HG03460 (cell line): ENCODE results near the gene FAF2.

Experiments used
- ATAC-seq: cut with Tn5 transposase; IDR thresholded peaks from one replicate; pipeline ENCODE4 v1.9.1; 2021; ENCODE audit not compliant: unreplicated experiment

The FAF2 gene

DNA sequence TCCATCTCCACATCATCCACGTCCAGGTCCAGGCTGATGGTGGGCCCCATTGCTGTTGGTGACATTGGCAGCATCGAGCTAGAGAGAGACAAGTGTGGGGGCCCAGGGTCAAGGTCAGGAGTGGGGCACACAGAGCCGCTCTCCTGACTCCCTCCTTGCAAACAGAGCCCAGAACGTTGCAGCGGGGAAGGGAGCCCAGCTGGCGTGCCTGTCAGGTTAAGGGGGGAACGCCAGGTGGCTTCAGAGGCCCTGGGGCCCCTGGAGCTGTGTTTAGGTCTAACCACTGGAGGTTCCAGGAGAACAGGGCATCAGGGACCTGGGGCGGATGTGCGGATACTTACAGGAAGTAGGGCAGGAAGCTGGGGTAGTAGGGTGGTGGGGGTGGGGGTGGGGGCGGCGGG, 81.6 kb downstream of the FAF2 start:
- ATAC-seq, result no peak

DNA sequence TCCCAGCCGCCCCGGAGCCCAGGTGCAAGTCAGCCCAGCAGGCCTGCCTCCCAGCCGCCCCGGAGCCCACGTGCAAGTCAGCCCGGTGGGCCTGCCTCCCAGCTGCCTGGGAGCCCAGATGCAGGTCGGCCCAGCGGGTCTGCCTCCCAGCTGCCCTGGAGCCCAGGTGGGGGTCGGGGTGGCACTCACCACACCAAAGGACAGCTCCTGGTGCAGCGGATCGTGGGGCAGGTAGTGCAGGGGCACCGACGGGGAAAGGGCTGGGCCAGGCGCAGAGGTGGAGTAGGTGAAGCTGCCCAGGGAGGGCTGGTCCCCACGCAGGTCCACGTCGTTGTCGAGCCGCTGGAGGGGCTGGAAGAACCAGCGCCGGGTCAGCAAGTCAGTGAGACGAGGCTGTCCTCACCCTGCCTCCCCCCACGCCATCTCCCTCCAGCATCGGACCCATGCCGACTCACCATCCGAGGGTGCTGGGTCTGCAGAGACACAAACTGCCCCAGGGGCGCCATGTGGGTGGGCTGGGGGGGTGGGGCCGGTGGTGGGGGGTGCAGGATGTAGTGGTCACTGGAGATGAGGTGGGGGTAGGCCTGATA, 82.3 kb downstream of the FAF2 start:
- ATAC-seq, result no peak

DNA sequence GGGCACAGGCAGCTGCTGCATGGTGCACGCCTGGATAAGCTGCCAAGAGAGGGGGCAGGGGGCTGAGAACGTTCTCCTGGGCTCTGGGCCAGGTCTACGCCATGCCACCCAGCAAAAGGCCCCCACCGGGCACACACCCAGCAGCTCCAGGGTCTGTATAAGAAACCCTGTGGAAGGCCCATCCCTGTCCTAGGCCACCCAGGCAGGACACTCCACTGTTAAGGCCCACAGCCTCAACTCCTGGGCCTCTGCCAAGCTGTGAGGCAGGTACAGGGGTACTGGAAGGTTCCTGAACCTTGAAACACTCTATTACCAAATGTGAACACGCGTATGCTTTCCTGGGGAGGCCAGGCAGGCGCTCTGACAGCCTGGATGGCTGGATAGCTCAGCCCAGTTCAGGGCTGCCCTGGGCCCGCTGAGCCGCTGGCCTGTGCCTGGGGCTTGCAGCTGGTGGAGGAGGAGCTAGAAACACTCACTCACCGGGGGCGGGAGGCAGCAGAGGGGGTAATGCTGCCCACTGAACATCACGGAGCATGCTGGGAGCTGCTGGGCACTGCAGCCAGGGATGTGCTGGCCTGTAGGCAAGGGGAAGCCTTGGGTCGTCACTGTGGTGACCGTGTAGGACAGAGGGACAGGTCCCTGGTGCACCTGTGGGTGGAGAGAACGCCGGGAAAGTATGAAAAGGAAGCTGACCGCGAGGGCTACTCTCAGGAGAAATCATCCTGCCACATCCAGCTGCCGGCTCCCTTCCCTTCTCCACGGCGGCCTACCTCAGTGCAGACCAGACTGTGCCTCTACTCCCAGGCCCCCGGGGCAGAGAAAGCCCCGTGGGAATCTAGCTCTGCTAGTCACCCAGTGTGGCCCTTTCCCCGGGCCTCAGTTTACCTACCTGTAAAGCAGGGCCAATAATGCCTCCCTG, 83.1 kb downstream of the FAF2 start:
- ATAC-seq, result no peak

DNA sequence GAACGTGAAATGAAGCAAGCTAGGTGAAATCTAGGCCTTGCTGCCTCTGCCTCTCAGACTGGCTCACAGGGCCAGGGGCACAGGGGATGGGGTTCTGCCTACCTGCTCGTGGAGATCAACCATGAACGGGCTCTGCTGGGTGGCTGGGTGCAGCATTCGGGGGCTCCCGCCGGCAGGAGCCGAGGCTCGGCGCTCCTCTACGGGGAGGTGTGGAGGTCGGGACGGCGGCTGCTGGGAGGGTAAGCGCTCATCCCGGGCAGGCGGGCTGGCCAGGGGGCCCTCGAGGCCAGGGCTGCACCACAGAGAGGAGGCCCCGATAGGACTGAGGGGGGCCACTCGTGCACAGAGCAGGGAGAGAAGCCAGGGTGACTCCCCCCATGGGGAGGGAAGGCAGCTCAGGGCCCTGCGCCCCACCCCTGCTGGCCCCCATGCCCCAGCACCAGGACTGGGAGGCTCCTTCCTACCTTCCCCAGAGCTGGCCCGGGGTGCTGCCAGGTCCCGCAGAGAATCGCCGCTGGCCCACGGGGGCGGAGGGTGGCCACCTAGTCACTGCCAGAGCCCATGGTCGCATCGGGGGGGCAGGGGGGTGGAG, 83.8 kb downstream of the FAF2 start:
- ATAC-seq, result no peak

DNA sequence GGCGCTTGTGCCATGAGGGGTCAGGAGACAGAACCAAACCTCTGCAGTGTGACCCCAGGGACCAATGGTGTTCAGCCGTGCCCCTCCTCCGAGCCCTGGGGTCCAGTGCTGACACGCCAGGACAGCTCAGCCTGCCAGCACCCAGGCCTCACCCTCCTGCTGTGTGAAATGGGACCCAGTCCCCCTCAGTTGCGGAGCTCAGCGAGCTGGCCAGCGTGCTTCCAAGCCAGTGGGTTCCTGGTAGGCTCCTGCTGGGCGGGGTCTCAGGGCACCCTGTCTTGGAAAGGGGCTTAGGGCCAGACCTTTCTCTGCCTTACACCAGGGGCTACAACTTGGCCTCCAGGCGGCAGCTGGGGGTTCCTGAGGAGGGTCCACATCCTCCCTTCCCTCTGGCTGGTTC, 84.6 kb downstream of the FAF2 start:
- no peak for ATAC-seq

DNA sequence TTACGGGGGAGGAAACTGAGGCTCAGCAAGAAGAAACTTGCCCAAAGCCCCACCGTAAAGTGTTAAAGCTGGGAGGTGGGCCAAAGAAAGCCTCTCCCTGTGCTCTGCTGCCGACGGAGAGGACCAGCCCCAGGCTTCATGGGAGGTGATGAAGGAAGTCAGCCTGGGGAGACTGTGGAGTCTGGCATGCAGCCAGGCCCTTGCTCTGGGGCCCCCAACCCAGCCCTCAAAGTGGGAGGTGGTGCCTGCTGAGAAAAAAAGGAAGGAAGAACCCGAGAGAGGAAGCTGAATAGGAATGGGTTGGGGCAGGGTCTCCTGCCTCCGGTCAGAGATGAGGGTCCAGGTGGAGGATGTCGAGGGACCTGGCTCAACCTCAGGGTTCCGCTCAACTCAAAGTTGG, 85.2 kb downstream of the FAF2 start:
- no peak for ATAC-seq

DNA sequence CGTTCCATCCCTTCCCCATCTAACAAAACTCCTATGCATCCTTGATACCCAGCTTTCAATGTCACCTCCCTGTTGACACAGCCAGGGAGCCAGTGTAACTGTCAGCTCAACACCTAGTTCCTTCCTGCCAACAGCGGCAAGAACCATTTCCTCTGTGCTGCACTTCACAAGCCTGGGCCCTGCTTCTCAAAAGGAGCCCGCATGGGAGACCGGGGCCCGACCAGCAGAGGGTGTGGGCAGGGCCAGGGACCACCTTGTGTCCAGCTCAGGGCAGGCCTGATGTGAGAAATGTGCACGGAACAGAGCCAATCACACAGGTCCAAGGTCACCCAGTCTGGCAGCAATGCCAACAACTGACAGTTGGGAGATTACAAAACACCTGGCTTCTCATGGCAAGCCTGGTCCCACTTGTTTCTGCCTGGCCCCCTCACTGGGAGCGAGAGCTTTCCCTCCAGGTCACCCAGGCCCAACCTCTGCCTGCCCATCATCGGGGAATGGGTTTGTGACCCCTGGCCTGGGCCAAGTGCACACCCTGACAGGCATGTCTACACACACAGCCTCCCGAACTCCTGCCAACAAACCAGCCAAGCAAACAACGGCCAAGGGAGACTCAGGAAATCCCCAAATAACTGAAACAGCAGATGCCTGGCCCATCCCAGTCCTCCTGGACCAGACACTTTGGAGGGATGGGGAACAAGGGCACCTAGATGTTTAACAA, 85.9 kb downstream of the FAF2 start:
- no peak for ATAC-seq

DNA sequence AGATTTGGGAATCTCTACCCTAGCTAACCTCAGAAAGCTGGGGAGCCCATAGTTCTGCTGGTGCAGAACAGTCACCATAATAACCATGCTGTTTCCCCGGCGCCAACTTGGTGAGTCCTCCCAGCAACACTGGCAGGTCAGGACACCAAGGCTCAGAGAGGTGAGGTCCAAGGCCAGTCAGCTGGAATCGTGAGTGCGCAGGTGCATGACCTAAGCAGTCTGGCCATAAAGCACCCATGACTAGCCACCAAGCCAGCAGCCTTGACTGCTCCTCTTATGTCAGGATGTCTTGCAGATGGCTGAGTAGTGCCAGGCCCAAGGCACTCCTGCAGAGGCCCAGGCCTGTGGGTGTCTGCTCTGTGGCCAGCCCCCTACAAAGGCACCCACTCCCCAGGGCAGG, 86.5 kb downstream of the FAF2 start:
- ATAC-seq, result no peak

DNA sequence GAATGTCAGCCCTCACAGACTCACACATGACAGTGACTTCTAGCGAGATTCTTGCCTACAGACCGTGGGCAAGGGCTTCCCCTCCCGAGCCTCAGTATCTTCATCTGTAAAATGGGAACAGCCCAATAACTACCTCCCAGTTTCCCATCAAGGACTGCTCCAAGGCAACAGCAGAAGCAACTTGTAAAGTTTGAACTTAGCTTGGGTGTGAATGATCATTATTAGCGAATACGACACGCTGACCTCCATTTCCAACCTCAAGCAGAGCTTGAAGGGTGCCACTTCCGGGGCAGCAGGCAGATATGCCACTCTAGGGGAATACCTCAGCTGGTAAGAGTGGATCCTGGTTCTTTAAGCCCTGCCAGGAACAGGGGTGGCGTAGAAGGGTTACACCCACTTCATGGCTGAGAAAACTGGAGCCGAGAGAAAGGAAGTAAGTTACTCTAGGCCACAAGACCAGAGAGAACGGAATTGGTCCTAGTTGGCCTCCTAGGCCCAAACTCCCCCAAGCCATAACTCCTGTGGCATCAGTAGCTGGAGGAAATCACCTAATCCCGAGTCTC, 87.0 kb downstream of the FAF2 start:
- ATAC-seq, result no peak

DNA sequence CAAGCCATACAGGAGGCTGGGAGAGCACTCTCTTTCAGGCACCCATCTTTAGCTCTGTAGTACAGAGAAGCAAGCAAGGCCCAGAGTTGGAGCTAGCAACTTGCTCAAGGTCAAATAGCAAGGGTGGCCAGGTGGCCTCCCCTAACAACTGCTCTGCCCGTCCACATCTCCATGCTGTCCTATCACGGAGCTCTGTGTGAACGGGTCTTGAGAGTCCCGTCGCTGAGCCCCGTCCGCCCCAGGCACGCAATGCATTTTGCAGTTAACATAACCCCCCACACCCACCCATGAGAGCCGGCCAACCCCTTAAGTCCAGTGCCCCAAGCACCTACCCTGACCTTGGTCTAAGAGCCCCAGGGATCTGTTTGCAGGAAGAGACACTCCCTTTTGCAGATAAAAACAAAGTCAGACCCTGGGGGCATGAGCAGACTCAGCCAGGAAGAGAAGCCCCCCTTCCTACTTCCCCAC, 87.5 kb downstream of the FAF2 start:
- no peak for ATAC-seq

DNA sequence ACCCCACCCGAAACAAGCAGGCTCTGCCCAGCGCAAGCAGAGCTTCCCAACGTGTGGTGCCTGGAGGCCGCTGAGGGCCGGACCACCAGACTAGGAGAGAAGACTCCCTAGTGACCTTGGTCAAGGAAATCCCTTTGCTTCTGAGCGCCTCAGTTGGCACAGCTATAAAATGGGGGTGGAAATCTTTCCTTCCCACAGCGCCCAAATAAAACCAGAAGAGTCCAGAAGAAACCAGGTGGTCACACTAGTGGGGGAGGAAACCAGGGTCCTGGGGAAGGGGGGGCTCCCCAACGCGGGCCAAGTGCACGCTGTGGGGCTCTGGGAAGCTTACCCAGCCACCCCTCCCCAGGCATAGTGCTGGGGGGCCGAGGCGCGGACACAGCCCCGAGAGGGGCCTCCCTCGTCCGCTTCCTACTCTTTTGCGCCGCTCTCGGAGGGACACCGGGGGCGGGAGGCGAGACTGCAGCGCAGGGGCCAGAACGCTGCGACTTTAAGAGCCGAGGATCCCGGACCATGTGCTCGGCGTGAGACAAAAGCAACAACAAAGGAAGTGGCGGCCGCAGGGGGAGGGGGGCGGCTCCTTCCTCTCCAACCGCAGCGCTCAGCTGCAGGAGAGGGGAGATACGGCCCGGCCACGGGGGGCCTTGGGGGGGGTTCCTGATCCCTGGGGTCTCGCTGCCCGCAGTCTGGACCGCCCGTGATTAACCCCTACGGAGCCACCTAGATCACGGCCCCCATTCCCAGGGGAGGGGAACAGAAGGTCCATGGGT, 88.1 kb downstream of the FAF2 start:
- ATAC-seq, result no peak

DNA sequence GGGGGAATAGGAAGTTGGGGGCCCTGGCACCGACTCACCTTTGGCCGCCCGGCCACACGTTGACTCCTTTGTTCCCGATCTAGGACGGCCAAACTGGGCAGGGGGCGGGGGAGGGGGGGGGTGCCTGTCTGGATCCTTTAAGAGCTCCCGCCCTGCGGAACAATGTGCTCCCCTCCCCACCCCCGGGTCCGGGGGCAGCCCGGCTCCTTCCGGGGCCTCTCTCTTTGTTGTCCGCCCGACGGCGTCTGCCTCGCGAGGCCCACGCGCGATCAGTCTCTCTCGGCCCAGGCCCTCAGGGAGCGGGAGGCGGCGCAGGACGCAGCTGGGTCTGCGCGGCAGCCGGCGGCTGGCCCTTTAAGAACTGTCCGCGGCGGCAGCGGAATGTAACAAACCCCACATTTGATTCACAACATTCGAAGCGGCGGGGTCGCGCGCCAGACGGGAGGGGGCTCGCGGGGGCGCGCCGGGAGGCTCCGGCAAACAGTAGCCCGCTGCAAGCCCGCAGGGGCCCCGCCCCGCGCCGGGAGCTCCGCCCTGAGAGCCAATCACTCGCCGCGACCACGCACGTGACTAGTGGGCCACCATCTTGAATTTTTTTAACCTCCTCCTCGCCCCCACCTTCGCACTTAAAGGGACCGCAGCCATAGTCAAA, 88.8 kb downstream of the FAF2 start, which contains the start of gene RNF44:
Gene RNF44 (minus strand): TSS at position 501 of the 652 bp plus-strand sequence. CDS start 4,930 bp downstream, outside the sequence.
- ATAC-seq, result peak; percentile 48

DNA sequence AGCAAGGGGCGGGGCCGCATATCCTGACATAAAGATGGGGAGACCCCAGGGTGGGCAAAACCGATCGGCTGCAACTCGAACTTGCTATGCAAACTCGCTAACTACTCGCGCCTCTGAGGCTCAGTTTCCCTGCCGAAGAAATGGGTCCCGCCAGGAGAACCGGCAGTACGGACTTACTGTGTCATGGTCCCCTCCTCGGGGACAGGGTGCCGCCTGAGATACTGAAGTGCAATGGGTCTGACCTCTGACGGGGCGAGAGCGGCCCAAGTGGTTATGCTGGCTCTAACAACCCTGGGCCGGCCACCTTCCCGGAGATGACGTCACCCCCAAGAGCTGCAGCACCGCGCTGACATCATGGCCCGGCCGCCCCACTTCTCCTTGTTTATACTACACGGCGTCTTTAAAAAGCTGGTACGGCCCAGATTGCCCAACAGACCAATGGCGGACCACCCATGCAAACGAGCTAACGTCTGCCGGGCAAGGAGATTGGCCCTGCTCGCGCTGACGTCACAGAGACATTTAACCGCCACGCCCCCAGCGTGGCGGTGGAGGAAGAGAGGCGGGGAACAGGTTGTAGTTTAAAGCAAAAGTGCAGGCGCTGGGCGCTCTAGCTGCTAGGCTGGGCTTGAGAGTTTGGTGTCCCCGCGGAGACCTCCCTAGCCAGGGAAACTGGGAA, 89.5 kb downstream of the FAF2 start:
- peak; percentile 62 for ATAC-seq

DNA sequence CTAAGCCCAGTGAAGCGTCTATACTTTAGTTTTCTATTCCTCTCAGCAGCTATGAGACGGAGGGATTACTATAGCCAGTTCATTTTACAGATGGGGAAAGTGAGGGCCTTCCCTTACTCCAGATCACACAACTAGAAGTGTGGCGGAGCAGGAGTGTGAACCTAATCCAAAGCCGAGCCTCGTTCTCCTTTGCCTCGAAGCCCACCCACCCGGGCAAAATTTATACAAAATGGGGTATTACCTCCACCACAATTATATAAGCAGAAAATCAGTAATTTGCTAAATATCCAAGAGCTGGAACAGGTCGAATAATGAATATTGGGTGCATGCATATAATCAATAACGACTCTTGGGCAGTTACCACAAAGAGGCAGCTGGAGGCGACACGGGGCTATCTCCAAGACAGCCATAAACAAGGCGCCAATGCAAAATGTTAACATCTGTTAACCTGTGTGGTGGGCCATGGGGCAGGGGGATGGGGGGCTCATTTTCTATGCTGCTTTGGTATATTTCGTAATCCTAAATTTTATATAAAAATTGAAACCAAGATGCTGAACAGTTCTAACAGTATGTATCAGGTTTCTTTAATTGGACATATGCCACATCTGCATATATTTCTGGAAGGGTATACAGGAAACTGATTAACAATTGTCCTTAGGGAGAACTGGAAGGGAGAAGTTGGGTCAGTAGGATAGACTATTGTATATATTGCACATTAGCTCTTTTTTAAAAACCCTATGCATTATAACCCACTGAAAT, 90.2 kb downstream of the FAF2 start:
- no peak for ATAC-seq

DNA sequence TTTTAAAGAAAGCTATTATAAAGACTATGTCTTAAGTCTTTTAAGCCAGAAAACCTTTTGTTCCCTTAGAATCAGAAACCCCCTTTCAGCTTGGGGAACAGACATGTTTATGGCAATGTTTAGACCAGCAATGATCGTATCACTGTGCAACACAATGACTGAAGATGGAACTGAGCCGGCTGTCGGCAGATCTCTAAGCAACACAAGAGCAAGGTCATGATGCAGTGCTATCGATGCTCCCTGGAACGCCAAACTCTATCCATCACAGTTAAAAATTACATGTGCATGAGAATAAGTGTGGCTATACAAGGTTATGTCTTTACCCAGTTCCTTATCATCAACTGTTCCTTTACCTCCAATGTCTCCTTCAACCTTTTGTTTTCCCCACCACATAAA, 90.8 kb downstream of the FAF2 start:
- no peak for ATAC-seq

DNA sequence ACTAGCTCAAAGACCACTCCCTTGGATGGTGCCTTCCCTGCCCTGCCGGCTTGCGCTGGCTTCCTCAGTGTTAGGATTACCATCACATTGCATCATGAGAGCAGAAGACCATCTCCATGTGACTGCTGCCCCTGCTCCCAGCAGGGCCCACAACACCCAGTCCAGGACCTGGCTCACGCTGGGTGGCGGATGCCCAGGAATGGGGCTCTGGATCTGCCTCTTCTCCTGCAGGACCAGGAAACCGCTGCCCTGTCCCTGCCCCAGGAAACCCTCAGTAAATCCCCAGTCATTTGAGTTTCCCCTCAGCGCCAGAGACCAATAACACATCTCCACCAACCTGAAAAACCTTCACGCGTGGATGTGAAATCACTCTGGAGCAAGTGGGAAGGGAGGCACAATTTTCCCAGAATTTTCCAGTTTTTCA, 92.3 kb downstream of the FAF2 start:
- no peak for ATAC-seq

DNA sequence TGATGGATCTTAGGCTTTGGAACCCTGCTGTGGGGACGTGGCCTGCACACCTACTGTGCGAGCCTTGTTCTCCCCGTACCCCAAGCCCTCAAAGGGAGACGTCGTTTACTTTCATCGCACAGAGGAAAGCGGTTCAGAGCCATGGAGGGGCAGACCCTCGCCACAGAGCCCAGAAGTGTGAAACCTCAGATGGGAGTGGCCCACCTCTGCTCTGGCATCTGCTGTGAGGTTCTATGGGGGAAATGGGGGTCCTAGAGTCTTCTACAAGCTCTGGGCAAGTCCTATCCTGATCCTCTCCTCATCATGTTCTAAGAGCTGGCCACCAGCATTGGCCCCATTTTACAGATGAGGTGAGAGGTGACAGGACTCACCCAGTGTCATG, 92.8 kb downstream of the FAF2 start:
- no peak for ATAC-seq

DNA sequence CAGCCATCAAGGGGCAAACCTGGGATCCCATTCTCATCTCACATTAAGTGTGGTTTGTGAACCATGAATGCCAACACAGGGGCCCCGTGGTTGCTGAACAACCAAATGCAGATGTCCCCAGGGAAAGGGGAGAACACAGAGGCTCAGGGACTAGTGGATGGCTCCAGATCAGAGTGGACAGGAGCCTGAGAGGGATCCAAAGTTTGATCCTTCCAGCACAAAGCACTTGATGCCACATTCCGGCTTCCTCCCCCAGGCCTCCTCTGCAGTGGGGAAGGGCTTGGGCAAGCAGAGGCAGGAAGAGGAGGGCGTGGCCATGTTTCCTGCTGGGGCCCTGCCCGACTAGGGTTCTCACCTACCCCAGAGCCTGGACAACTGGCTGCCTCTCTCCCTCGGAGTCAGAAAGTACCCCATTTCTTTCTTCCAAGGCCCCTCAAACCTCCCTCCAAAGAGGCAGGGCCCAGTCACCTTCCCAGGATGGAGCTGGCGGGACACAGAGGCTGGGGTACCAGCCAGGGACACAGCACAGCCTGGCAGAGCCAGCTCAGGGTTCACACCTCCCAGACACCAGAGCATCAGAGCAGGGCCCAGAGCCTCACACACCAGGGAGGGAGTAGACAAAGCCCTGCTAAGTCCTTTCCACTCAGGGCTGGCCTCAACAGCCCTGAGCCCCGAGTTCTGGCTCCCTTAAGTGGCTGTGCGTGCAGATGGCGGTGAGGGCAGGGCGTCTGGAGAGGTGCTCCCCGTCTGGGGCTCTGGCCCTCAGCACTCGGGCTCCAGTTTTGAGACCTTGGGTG, 93.4 kb downstream of the FAF2 start:
- ATAC-seq, result no peak
